ENCODE measurements around the gene SUSD5.

GRCh38 chr3:33240261-33240660 lies 21.7 kb upstream of the SUSD5 start:
- TF ChIP-seq ZNF274 (IDR thresholded peaks at IDR 0.05; ENCODE audit: low read length) (no peak), ZNF274 (tag by site-specific recombination; IDR thresholded peaks at IDR 0.05; ENCODE audit: borderline replicate concordance) (no peak), ZNF112 (tag by site-specific recombination; IDR thresholded peaks at IDR 0.05) (no peak), HOXA7 (CRISPR knock-in tag; IDR thresholded peaks at IDR 0.05; ENCODE audit: borderline replicate concordance) (no peak), ZNF140 (tag by site-specific recombination; IDR thresholded peaks at IDR 0.05) (no peak), ZBTB26 (tag by site-specific recombination; optimal IDR thresholded peaks at IDR 0.05) (no peak), YY1 (tag by site-specific recombination; IDR thresholded peaks at IDR 0.05) (no peak), HIC1 (tag by site-specific recombination; IDR thresholded peaks at IDR 0.05) (no peak), ZNF645 (tag by site-specific recombination; IDR thresholded peaks at IDR 0.05) (no peak), PRDM1 (tag by site-specific recombination; IDR thresholded peaks at IDR 0.05) (no peak), ZNF791 (tag by site-specific recombination; IDR thresholded peaks at IDR 0.05) (no peak), ZNF707 (tag by site-specific recombination; IDR thresholded peaks at IDR 0.05) (no peak), ZNF837 (tag by site-specific recombination; IDR thresholded peaks at IDR 0.05) (no peak), ZNF175 (tag by site-specific recombination; IDR thresholded peaks at IDR 0.05) (no peak)
- TF ChIP-seq, protein P1, sequence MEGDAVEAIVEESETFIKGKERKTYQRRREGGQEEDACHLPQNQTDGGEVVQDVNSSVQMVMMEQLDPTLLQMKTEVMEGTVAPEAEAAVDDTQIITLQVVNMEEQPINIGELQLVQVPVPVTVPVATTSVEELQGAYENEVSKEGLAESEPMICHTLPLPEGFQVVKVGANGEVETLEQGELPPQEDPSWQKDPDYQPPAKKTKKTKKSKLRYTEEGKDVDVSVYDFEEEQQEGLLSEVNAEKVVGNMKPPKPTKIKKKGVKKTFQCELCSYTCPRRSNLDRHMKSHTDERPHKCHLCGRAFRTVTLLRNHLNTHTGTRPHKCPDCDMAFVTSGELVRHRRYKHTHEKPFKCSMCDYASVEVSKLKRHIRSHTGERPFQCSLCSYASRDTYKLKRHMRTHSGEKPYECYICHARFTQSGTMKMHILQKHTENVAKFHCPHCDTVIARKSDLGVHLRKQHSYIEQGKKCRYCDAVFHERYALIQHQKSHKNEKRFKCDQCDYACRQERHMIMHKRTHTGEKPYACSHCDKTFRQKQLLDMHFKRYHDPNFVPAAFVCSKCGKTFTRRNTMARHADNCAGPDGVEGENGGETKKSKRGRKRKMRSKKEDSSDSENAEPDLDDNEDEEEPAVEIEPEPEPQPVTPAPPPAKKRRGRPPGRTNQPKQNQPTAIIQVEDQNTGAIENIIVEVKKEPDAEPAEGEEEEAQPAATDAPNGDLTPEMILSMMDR (tag by site-specific recombination; IDR thresholded peaks at IDR 0.05), result no peak

Data from HEK293 (cell line).